Mesenchymal stem cell (in vitro differentiated cells and primary cell): ENCODE results near the gene POLN.
"Not testable (repeated sequence)": the region's sequence is repeated elsewhere in the genome, so short reads cannot be mapped to it uniquely, and the experiment has no call there.

Experiments used
- DNase-seq: peaks from one replicate; pipeline ENCODE4 v3.0.0-alpha.2; 2013
- H2AFZ ChIP-seq: one replicate; pipeline ENCODE4 v1.6.1; 2013; ENCODE audit warnings: low read depth, mild to moderate bottlenecking, control low read depth, inconsistent platforms, low read length, moderate library complexity
- H2AK5ac ChIP-seq: 2 replicates; pipeline ENCODE4 v1.6.1; 2013; ENCODE audit warnings: low read length, moderate library complexity, mild to moderate bottlenecking, inconsistent platforms; ENCODE audit not compliant: severe bottlenecking
- H2BK120ac ChIP-seq: one replicate; pipeline ENCODE4 v1.6.1; 2013; ENCODE audit warnings: low read depth, mild to moderate bottlenecking, inconsistent platforms, low read length, moderate library complexity
- H2BK12ac ChIP-seq, 2 experiments: one replicate each; pipeline ENCODE4 v1.6.1; 2013; ENCODE audit warnings: inconsistent platforms in 2 of 2, low read length in 2 of 2, mild to moderate bottlenecking in 2 of 2, moderate library complexity in 2 of 2, control low read depth in 1 of 2
- H2BK15ac ChIP-seq: one replicate; pipeline ENCODE4 v1.6.1; 2013; ENCODE audit warnings: mild to moderate bottlenecking, low read depth, inconsistent platforms; ENCODE audit not compliant: poor library complexity, severe bottlenecking
- H2BK5ac ChIP-seq: 2 replicates; pipeline ENCODE4 v1.6.1; 2013; ENCODE audit warnings: low read depth, mild to moderate bottlenecking, low read length, control low read depth, inconsistent platforms; ENCODE audit not compliant: poor library complexity, severe bottlenecking
- H3K14ac ChIP-seq, 2 experiments: one replicate each; pipeline ENCODE4 v1.6.1; 2013; ENCODE audit warnings: inconsistent platforms in 2 of 2, low read length in 2 of 2, control low read depth in 1 of 2, mild to moderate bottlenecking in 1 of 2, moderate library complexity in 1 of 2
- H3K18ac ChIP-seq, 2 experiments: one replicate each; pipeline ENCODE4 v1.6.1; 2013; ENCODE audit warnings: inconsistent platforms in 2 of 2, low read length in 2 of 2, control low read depth in 1 of 2, low read depth in 1 of 2, mild to moderate bottlenecking in 1 of 2
- H3K23ac ChIP-seq, 2 experiments: one replicate each; pipeline ENCODE4 v1.6.1; 2013; ENCODE audit warnings: inconsistent platforms in 2 of 2, low read length in 2 of 2, mild to moderate bottlenecking in 2 of 2, moderate library complexity in 2 of 2, control low read depth in 1 of 2
- H3K27ac ChIP-seq: 2 replicates; pipeline ENCODE4 v1.5.1; 2013; ENCODE audit warnings: mild to moderate bottlenecking, moderate library complexity, low read length, control low read depth, inconsistent platforms; ENCODE audit not compliant: poor library complexity, severe bottlenecking
- H3K27me3 ChIP-seq, 2 experiments: 2 replicates each; pipeline versions ENCODE4 v1.6.1 to v1.7.0; 2013; ENCODE audit warnings: low read length in 2 of 2, mild to moderate bottlenecking in 2 of 2, moderate library complexity in 2 of 2, control low read depth in 1 of 2, inconsistent platforms in 1 of 2; ENCODE audit not compliant: control insufficient read depth in 1 of 2, insufficient read depth in 1 of 2
- H3K36me3 ChIP-seq, 2 experiments: 2 replicates each; pipeline versions ENCODE4 v1.6.1 to v1.7.0; 2013; ENCODE audit warnings: low read length in 2 of 2, control low read depth in 1 of 2, inconsistent platforms in 1 of 2, low read depth in 1 of 2, mild to moderate bottlenecking in 1 of 2; ENCODE audit not compliant: insufficient read depth in 2 of 2, control insufficient read depth in 1 of 2
- H3K4ac ChIP-seq, 2 experiments: one replicate each; pipeline ENCODE4 v1.6.1; 2013; ENCODE audit warnings: inconsistent platforms in 2 of 2, low read length in 2 of 2, mild to moderate bottlenecking in 2 of 2, moderate library complexity in 2 of 2, control low read depth in 1 of 2, low read depth in 1 of 2
- H3K4me1 ChIP-seq: 2 replicates; pipeline ENCODE4 v1.6.1; 2013; ENCODE audit warnings: low read depth, low read length, control low read depth; ENCODE audit not compliant: control insufficient read depth, insufficient read depth
- H3K4me2 ChIP-seq: 2 replicates; pipeline ENCODE4 v1.6.1; 2013; ENCODE audit warnings: low read length, mild to moderate bottlenecking, inconsistent platforms; ENCODE audit not compliant: poor library complexity, severe bottlenecking
- H3K4me3 ChIP-seq, 2 experiments: 2 replicates each; pipeline versions ENCODE4 v1.5.1 to v1.7.0; 2013; ENCODE audit warnings: low read length in 2 of 2, mild to moderate bottlenecking in 2 of 2, control low read depth in 1 of 2, low read depth in 1 of 2; ENCODE audit not compliant: insufficient read depth in 1 of 2
- H3K79me1 ChIP-seq: replicated peaks from 2 replicates; pipeline ENCODE4 v1.6.1; 2013; ENCODE audit warnings: mild to moderate bottlenecking, control low read depth, low read length, inconsistent platforms; ENCODE audit not compliant: poor library complexity, severe bottlenecking
- H3K9ac ChIP-seq: 2 replicates; pipeline ENCODE4 v1.7.0; 2013; ENCODE audit warnings: mild to moderate bottlenecking, low read length, moderate library complexity
- H3K9me3 ChIP-seq: 2 replicates; pipeline ENCODE4 v1.7.0; 2013; ENCODE audit warnings: mild to moderate bottlenecking, low read length; ENCODE audit not compliant: control insufficient read depth
- H4K8ac ChIP-seq: one replicate; pipeline ENCODE4 v1.6.1; 2013; ENCODE audit warnings: inconsistent platforms, mild to moderate bottlenecking, low read length, moderate library complexity
- H4K91ac ChIP-seq: one replicate; pipeline ENCODE4 v1.6.1; 2013; ENCODE audit warnings: mild to moderate bottlenecking, low read length, inconsistent platforms
- whole genome bisulfite sequencing: methylation state at CpG from one replicate; pipeline ENCODE4 v1.1.7; 2013; ENCODE audit warnings: mixed read lengths; 5-methylcytosine and 5-hydroxymethylcytosine counted together

POLN gene

DNA sequence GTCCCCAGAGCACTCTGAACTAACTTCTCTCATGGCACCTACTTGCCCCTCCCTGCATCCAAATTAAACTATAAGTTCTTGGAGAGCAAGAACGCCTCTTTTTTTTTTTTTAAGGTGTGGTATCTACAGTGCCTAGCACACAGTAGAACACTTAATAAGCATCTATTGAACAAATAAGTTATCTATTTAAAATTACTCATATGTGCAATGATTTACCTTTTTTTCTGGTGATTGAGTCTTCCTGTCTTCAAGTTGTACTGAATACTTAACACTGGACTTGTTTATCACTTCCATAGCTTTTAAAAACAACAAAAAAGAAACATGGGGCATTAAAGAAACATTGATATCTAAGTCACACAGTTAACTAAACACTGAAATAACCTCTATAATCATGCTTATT lies 29.1 kb downstream of the POLN start:
- Histone ChIP-seq H4K8ac (no peak overlapping the region), H3K4me3 (no peak overlapping the region), H2BK5ac (no peak overlapping the region), H3K14ac (no peak overlapping the region), H3K27me3 (no peaks in the 10 kb centered on the region), H3K9ac (no peak overlapping the region), H3K4ac (no peak overlapping the region), H2AFZ (no peak overlapping the region), H2BK120ac (no peak overlapping the region), H3K27ac (no peak overlapping the region), H3K18ac (no peak overlapping the region), H3K9me3 (no peaks in the 10 kb centered on the region), H3K36me3 (peaks cover 0 to 2% of the 10 kb centered on the region in 2 experiments), H4K91ac (no peak overlapping the region), H2AK5ac (no peak overlapping the region), H3K79me1 (no peaks in the 10 kb centered on the region), H3K4me1 (peaks cover 6% of the 10 kb centered on the region), H3K4me2 (no peak overlapping the region), H3K23ac (no peak overlapping the region), H2BK15ac (no peak overlapping the region), H2BK12ac (no peak overlapping the region)
- no peak for DNase-seq
- no CpG with 5 or more reads among the region's 1 CpG for WGBS

DNA sequence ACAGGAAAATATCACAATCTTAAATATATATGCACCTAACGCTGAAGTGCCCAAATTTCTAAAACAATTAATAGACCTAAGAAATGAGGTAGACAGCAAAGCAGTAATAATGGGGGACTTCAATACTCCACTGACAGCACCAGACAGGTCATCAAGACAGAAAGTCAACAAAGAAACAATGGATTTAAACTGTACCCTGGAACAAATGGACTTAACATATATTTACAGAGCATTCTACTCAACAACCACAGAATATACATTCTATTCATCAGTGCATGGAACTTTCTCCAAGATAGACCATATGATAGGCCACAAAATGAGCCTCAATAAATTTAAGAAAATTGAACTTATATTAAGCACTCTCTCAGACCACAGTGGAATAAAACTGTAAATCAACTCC lies 39.1 kb downstream of the POLN start:
- 100% methylated on average over 1 of the region's 1 CpG for WGBS
- DNase-seq: not testable (repeated sequence)

DNA sequence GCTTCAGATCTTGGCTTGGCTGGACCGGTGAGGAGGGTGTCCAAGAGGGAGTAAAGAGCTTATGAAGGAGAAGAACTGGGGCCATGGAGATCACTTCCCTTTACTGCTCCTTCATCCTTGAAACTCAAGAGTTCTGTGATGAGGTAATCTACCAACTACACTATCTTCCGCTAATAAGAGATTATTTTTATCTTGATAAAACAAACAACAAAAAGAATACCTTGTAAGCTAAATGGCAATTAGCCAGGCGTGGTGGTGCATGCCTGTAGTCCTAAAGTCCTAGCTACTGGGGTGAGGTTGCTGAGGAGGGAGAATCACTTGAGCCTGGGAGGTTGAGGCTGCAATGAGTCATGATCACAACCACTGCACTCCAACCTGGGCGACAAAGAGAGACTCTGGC lies 47.4 kb downstream of the POLN start:
- Histone ChIP-seq H3K4me2 (no peak overlapping the region), H2BK12ac (no peak overlapping the region), H3K79me1 (no peaks in the 10 kb centered on the region), H3K4me3 (no peak overlapping the region), H3K9me3 (peaks cover 3% of the 10 kb centered on the region), H3K27me3 (no peaks in the 10 kb centered on the region), H3K27ac (no peak overlapping the region), H2AK5ac (no peak overlapping the region), H4K91ac (no peak overlapping the region), H3K23ac (no peak overlapping the region), H4K8ac (no peak overlapping the region), H3K4me1 (no peaks in the 10 kb centered on the region), H2AFZ (no peak overlapping the region), H3K18ac (no peak overlapping the region), H3K14ac (no peak overlapping the region), H2BK15ac (no peak overlapping the region), H2BK5ac (no peak overlapping the region), H3K36me3 (peaks cover 5 to 28% of the 10 kb centered on the region in 2 experiments), H2BK120ac (no peak overlapping the region), H3K4ac (no peak overlapping the region), H3K9ac (no peak overlapping the region)
- DNase-seq: no peak
- WGBS: 54% methylated on average over 1 of the region's 4 CpGs

More for the DNA sequence above, 39.1 kb downstream of the POLN start:
- not testable (repeated sequence) for H2AFZ ChIP-seq, H4K8ac ChIP-seq, H3K27me3 ChIP-seq, H3K23ac ChIP-seq, H3K9me3 ChIP-seq, H2BK120ac ChIP-seq, H3K27ac ChIP-seq, H3K14ac ChIP-seq, H4K91ac ChIP-seq, H2AK5ac ChIP-seq, H2BK15ac ChIP-seq, H2BK5ac ChIP-seq, H3K4me1 ChIP-seq, H3K4me2 ChIP-seq, H3K4ac ChIP-seq, H2BK12ac ChIP-seq, H3K4me3 ChIP-seq, H3K79me1 ChIP-seq, H3K9ac ChIP-seq, H3K18ac ChIP-seq
- H3K36me3 ChIP-seq: peaks cover 0 to 16% of the 10 kb centered on the region in 2 experiments

DNA sequence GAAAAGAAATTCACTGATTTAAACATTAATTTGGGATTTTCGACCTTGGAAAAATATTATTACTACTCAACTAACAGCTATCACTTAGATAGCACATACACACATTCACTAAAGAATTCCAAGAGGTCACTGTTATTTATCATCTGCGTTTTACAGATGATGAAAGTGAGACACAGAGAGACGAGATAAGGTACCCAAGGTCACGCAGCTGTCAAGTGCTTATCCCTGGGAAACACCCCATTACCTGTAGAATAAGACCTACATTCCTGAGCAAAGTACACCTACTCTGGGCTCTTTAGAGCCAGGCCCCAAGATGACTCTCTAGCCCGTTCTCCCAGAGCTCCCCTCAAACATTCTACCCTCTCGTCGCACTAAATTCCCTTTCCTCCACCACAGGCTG lies 48.6 kb downstream of the POLN start:
- Histone ChIP-seq H4K91ac (no peak overlapping the region), H3K18ac (no peak overlapping the region), H2AFZ (no peak overlapping the region), H2BK5ac (no peak overlapping the region), H3K36me3 (peaks cover 5 to 25% of the 10 kb centered on the region in 2 experiments), H2BK15ac (no peak overlapping the region), H4K8ac (no peak overlapping the region), H3K23ac (no peak overlapping the region), H2BK12ac (no peak overlapping the region), H3K9ac (no peak overlapping the region), H3K14ac (no peak overlapping the region), H2BK120ac (no peak overlapping the region), H2AK5ac (no peak overlapping the region), H3K4ac (no peak overlapping the region), H3K79me1 (no peaks in the 10 kb centered on the region), H3K27me3 (no peaks in the 10 kb centered on the region), H3K9me3 (peaks cover 3% of the 10 kb centered on the region), H3K4me3 (no peak overlapping the region), H3K27ac (no peak overlapping the region), H3K4me2 (no peak overlapping the region), H3K4me1 (no peaks in the 10 kb centered on the region)
- no peak for DNase-seq
- 97% methylated on average over 7 of the region's 7 CpGs for WGBS
